ENCODE results near the gene SLK.

Gene SLK

DNA sequence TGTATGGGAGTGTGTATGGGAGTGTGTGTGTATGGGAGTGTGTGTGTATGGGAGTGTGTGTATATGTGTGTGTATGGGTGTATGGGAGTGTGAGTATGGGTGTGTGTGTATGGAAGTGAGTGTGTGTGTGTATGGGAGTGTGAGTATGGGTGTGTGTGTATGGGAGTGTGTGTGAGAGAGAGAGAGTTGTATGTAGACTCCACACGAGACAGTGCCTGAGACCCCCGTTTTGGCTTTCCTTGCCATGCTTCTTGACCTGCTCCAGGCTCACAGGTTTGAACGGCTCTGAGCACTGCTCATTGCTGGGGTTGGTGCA lies 69.1 kb downstream of the SLK start:
- Mint-ChIP-seq H3K4me3 (no peak overlapping the region), H3K27me3 (ENCODE audit: low read depth) (no peaks in the 10 kb centered on the region), H3K36me3 (ENCODE audit: low read depth) (peaks cover 3% of the 10 kb centered on the region), H3K27ac (no peak overlapping the region), H3K4me1 (ENCODE audit: low read depth) (no peaks in the 10 kb centered on the region), H3K9me3 (no peaks in the 10 kb centered on the region)
- DNase-seq (ENCODE audit: low spot score), result no peak

DNA sequence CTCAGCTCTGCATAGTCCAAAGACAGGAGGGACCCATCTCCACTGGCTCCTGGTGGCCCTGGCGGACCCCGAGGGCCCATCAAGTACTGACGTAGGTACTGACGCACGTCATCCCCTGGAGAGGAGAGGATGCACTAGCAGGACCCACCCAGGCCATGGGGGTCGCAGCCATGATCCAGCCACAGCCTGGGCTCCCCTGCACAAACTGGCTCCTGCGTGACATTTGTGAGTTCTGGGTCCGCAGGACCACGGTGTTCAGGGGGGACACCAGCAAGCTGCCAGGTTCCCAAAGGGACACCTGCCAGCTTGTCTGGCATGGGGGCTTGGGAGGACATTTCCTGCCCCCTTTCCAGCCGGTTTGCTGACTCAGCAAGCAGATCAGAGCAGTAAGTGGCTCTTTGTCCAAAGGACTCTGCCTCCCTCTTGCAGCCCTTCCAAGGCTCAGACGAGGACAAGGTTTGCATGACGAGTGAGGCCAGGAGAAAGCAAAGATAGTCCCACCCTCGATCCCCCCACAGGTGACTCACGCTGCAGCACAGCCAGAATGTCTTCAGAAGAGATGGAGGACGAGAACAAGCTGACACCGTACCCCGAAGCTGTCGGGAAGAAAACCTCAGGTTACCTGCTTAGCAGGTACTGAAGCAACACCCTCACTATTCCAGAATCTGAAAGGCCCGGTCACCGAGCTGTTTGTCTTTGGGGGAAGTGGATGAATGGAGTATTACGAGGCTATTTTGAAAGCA lies 69.7 kb downstream of the SLK start:
- H3K9me3 Mint-ChIP-seq, result no peaks in the 10 kb centered on the region
- H3K4me1 Mint-ChIP-seq (ENCODE audit: low read depth), result no peaks in the 10 kb centered on the region
- H3K27ac Mint-ChIP-seq, result no peak overlapping the region

GRCh38 chr10:104037261-104037951 lies 70.5 kb downstream of the SLK start:
- H3K4me1 Mint-ChIP-seq (ENCODE audit: low read depth), result no peaks in the 10 kb centered on the region
- H3K4me3 Mint-ChIP-seq, result no peak overlapping the region
- no peaks in the 10 kb centered on the region for H3K9me3 Mint-ChIP-seq
- no peaks in the 10 kb centered on the region for H3K27me3 Mint-ChIP-seq (ENCODE audit: low read depth)
- DNase-seq (ENCODE audit: low spot score), result no peak
- no peak overlapping the region for H3K27ac Mint-ChIP-seq
- H3K36me3 Mint-ChIP-seq (ENCODE audit: low read depth), result no peaks in the 10 kb centered on the region

More for the DNA sequence above, 69.7 kb downstream of the SLK start:
- no peak for DNase-seq (ENCODE audit: low spot score)
- Mint-ChIP-seq H3K27me3 (ENCODE audit: low read depth) (no peaks in the 10 kb centered on the region), H3K36me3 (ENCODE audit: low read depth) (no peaks in the 10 kb centered on the region), H3K4me3 (no peak overlapping the region)

DNA sequence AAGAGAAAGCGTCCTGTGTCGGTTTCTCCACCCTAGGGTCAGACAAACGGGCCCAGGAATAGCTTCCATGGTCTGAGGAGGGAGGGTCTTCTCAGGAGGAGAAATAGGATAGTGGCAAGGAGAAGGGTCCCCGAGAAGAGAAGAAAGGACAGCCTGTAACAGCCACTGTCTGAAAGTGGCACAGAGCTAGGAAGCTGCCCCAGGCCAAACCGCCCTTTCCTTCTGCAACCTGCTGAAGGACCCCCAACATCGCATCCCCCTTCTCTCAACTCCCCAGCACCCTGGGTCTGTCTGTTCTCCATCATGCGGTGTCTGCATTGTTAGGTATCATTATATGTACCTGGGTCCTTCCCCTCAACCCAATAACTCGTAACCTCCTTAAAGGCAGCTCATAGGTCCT lies 71.6 kb downstream of the SLK start:
- Mint-ChIP-seq H3K4me3 (no peak overlapping the region), H3K27me3 (ENCODE audit: low read depth) (no peaks in the 10 kb centered on the region), H3K9me3 (no peaks in the 10 kb centered on the region), H3K27ac (no peak overlapping the region), H3K4me1 (ENCODE audit: low read depth) (no peaks in the 10 kb centered on the region), H3K36me3 (ENCODE audit: low read depth) (no peaks in the 10 kb centered on the region)
- DNase-seq (ENCODE audit: low spot score), result no peak

GRCh38 chr10:104038958-104039752 lies 72.2 kb downstream of the SLK start:
- no peaks in the 10 kb centered on the region for H3K4me1 Mint-ChIP-seq (ENCODE audit: low read depth)
- H3K36me3 Mint-ChIP-seq (ENCODE audit: low read depth), result no peaks in the 10 kb centered on the region
- H3K27ac Mint-ChIP-seq, result no peak overlapping the region
- peaks cover 4% of the 10 kb centered on the region for H3K27me3 Mint-ChIP-seq (ENCODE audit: low read depth)
- H3K9me3 Mint-ChIP-seq, result no peaks in the 10 kb centered on the region
- DNase-seq (ENCODE audit: low spot score), result no peak
- H3K4me3 Mint-ChIP-seq, result no peak overlapping the region

GRCh38 chr10:104040382-104040781 lies 73.4 kb downstream of the SLK start:
- H3K27ac Mint-ChIP-seq, result no peak overlapping the region
- peaks cover 5% of the 10 kb centered on the region for H3K27me3 Mint-ChIP-seq (ENCODE audit: low read depth)
- H3K36me3 Mint-ChIP-seq (ENCODE audit: low read depth), result no peaks in the 10 kb centered on the region
- no peaks in the 10 kb centered on the region for H3K4me1 Mint-ChIP-seq (ENCODE audit: low read depth)
- H3K4me3 Mint-ChIP-seq, result no peak overlapping the region
- H3K9me3 Mint-ChIP-seq, result no peaks in the 10 kb centered on the region
- no peak for DNase-seq (ENCODE audit: low spot score)

- H3K4me3 Mint-ChIP-seq, result no peak overlapping the region
- peaks cover 5% of the 10 kb centered on the region for H3K27me3 Mint-ChIP-seq (ENCODE audit: low read depth)
- H3K36me3 Mint-ChIP-seq (ENCODE audit: low read depth), result no peaks in the 10 kb centered on the region
- H3K27ac Mint-ChIP-seq, result no peak overlapping the region
- no peaks in the 10 kb centered on the region for H3K4me1 Mint-ChIP-seq (ENCODE audit: low read depth)
- no peak for DNase-seq (ENCODE audit: low spot score)
- no peaks in the 10 kb centered on the region for H3K9me3 Mint-ChIP-seq
Observed at GRCh38 chr10:104040862-104041789, 74.2 kb downstream of the SLK start.

DNA sequence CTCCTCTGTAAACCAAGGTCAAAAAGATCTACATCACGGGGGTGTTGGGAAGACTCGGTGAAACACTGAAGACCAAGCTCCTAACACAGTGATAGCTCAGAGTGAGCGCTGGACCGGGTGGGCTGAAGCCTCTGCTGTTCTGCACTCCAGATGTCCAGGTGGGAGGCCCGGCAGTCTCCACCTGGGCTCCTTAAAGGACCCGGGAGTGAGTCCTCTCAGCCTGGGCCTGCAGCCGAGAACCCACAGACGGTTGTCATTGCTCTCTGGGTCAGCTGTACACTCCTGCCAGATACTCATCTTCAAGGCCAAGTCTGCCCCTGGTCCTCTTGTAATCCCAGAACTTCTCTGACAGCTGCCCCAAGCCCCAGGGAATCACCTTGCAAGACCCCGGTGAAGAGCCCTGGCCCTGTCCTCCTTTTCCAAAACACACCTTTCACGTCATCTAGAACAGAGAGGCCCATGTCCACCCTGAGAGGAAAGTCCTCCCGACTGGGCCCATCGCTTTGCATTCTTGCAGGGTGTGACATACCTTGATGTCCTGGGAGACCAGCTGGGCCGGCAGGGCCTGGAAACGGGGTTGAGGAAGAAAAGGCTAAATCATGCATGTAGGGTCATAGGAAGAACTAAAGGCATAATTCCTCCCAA lies 75.1 kb downstream of the SLK start:
- Mint-ChIP-seq H3K27me3 (ENCODE audit: low read depth) (peaks cover 5% of the 10 kb centered on the region), H3K27ac (no peak overlapping the region), H3K4me3 (no peak overlapping the region), H3K4me1 (ENCODE audit: low read depth) (no peaks in the 10 kb centered on the region), H3K36me3 (ENCODE audit: low read depth) (no peaks in the 10 kb centered on the region), H3K9me3 (no peaks in the 10 kb centered on the region)
- no peak for DNase-seq (ENCODE audit: low spot score)

GRCh38 chr10:104043185-104043830 lies 76.4 kb downstream of the SLK start:
- Mint-ChIP-seq H3K9me3 (no peaks in the 10 kb centered on the region), H3K27me3 (ENCODE audit: low read depth) (peaks cover 6% of the 10 kb centered on the region), H3K4me3 (no peak overlapping the region), H3K4me1 (ENCODE audit: low read depth) (no peaks in the 10 kb centered on the region), H3K36me3 (ENCODE audit: low read depth) (no peaks in the 10 kb centered on the region), H3K27ac (no peak overlapping the region)
- no peak for DNase-seq (ENCODE audit: low spot score)

DNA sequence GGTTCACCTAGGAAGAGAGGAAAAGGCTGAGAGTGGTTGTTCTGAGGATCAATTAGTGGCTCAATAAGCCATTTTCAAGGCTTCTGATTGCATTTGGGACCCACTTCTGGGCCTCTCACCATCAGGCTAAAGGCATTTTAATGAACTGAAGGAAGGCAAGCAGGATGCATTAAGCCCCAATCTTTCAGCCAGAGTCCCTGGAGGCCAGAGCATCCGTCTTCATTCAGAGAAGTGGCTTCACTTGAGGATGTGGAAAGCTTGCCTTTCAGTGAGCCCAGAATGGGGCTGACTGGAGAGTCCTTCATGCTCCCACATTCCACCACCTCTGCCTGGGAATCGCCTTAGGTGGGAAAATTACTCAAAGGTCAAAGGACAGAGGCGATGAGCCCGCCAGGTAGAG lies 76.9 kb downstream of the SLK start:
- Mint-ChIP-seq H3K36me3 (ENCODE audit: low read depth) (no peaks in the 10 kb centered on the region), H3K4me1 (ENCODE audit: low read depth) (no peaks in the 10 kb centered on the region), H3K27ac (no peak overlapping the region), H3K9me3 (no peaks in the 10 kb centered on the region), H3K4me3 (no peak overlapping the region), H3K27me3 (ENCODE audit: low read depth) (peaks cover 8% of the 10 kb centered on the region)
- no peak for DNase-seq (ENCODE audit: low spot score)

GRCh38 chr10:104045151-104046089 lies 78.5 kb downstream of the SLK start:
- Mint-ChIP-seq H3K27ac (no peak overlapping the region), H3K4me3 (no peak overlapping the region), H3K4me1 (ENCODE audit: low read depth) (peaks cover 4% of the 10 kb centered on the region), H3K27me3 (ENCODE audit: low read depth) (peaks cover 8% of the 10 kb centered on the region), H3K9me3 (no peaks in the 10 kb centered on the region), H3K36me3 (ENCODE audit: low read depth) (no peaks in the 10 kb centered on the region)
- no peak for DNase-seq (ENCODE audit: low spot score)

GRCh38 chr10:104046651-104047050 lies 79.7 kb downstream of the SLK start:
- H3K36me3 Mint-ChIP-seq (ENCODE audit: low read depth), result no peaks in the 10 kb centered on the region
- peaks cover 4% of the 10 kb centered on the region for H3K4me1 Mint-ChIP-seq (ENCODE audit: low read depth)
- no peaks in the 10 kb centered on the region for H3K9me3 Mint-ChIP-seq
- H3K27me3 Mint-ChIP-seq (ENCODE audit: low read depth), result peaks cover 8% of the 10 kb centered on the region
- no peak overlapping the region for H3K4me3 Mint-ChIP-seq
- no peak for DNase-seq (ENCODE audit: low spot score)
- no peak overlapping the region for H3K27ac Mint-ChIP-seq
